Measurements from ENCODE around the gene UBAC1.

The UBAC1 gene

GRCh38 chr9:135886147-135886981 is 74.8 kb downstream of the UBAC1 start:
- DNase-seq = no peak
- peaks cover 0 to 56% (median 31%) of the 10 kb centered on the region in 4 donors for H3K4me1 ChIP-seq
- TF ChIP-seq, protein P1, sequence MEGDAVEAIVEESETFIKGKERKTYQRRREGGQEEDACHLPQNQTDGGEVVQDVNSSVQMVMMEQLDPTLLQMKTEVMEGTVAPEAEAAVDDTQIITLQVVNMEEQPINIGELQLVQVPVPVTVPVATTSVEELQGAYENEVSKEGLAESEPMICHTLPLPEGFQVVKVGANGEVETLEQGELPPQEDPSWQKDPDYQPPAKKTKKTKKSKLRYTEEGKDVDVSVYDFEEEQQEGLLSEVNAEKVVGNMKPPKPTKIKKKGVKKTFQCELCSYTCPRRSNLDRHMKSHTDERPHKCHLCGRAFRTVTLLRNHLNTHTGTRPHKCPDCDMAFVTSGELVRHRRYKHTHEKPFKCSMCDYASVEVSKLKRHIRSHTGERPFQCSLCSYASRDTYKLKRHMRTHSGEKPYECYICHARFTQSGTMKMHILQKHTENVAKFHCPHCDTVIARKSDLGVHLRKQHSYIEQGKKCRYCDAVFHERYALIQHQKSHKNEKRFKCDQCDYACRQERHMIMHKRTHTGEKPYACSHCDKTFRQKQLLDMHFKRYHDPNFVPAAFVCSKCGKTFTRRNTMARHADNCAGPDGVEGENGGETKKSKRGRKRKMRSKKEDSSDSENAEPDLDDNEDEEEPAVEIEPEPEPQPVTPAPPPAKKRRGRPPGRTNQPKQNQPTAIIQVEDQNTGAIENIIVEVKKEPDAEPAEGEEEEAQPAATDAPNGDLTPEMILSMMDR (IDR thresholded peaks at IDR 0.05) = no peak

DNA sequence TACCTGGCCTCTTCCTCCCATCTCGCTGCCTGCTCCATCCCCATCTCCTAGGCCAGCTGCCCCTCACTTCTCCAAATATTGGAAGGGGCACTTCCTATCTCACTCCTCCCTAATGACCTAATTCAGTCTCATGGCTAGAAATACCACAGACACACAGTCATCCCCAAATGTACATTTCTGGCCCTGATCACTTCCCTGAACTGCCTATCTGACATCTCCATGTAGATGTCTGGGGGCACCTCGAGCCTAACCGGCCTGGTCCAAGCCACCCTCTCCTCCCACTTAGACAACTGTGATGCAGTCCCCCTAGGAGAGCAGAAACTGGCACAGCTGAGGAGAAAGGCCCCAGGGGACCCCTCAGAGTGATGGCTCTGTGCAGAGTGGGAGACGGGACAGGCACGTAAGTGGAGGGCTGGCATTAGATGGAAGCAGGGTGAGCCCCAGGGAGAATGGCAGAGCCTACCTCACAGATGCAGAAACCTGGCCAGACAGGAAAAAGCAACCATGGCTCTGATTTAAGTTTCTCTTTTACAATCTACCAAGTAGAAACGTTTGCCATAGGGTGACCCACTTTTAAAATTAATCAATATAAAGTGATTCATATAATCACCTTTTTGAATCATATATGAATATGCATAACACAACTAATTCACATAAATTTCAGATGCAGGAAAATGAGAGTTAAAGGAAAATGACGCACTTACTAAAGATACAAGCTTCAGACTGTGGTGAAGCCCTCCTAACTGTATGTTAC is 75.9 kb downstream of the UBAC1 start:
- H3K36me3 ChIP-seq = peaks cover 0 to 24% (median 11%) of the 10 kb centered on the region in 3 donors
- no peak overlapping the region for H3K27ac ChIP-seq
- H3K4me1 ChIP-seq = peaks cover 0 to 45% (median 28%) of the 10 kb centered on the region in 4 donors
- TF ChIP-seq, protein P1 (IDR thresholded peaks at IDR 0.05) = no peak
- intact Hi-C loops (cut with DNase I; ENCODE audit: low total_unique reads) = no loop called here
- no peaks in the 10 kb centered on the region for H3K27me3 ChIP-seq
- no peak for DNase-seq
- H3K4me3 ChIP-seq = no peak overlapping the region
- no peaks in the 10 kb centered on the region for H3K9me3 ChIP-seq

More at GRCh38 chr9:135886147-135886981, 74.8 kb downstream of the UBAC1 start:
- Histone ChIP-seq H3K36me3 (peaks cover 0 to 14% (median under 1%) of the 10 kb centered on the region in 3 donors), H3K27ac (no peak overlapping the region), H3K4me3 (no peak overlapping the region), H3K9me3 (no peaks in the 10 kb centered on the region), H3K27me3 (no peaks in the 10 kb centered on the region)
- intact Hi-C loops (cut with DNase I; ENCODE audit: low total_unique reads) = no loop called here

DNA sequence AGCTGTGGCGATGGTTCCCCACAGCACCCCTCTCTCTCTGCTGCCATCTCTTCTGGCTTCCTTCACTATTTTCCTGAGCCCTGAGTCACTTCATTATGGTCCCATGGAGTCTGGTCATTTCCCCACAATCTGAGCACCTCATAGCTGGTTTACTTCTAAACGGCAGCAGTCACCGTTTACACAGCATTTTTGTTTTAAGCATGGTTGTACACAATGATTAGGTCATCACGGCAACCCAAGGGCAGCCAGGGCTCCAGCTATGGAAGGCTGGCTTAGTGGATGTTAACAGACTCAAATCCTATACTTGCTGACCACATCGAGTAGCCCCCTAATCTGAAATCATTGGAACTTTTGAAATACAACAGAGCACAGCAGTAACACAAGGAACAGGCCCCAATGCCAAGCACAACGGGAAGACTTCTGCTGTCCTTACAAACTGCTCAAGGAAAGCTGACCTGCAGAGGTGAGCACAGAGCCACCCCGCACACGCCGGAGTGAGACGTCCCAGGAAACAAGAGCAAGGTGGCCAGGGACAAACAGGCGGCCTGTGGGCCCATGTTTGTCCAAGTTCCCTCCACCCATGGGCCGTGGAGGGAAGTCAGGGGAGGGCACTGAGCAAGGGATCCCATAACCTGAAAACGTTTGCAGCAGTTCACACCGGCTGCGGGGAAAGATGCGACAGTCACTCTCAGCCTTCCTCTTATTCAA is 76.7 kb downstream of the UBAC1 start:
- Histone ChIP-seq H3K9me3 (no peaks in the 10 kb centered on the region), H3K27ac (no peak overlapping the region), H3K36me3 (peaks cover 0 to 25% (median 13%) of the 10 kb centered on the region in 3 donors), H3K4me3 (no peak overlapping the region), H3K4me1 (peaks cover 0 to 39% (median 25%) of the 10 kb centered on the region in 4 donors), H3K27me3 (no peaks in the 10 kb centered on the region)
- TF ChIP-seq, protein P1 (IDR thresholded peaks at IDR 0.05) = no peak
- intact Hi-C loops (cut with DNase I; ENCODE audit: low total_unique reads) = no loop called here
- DNase-seq = no peak

GRCh38 chr9:135883410-135884089 is 77.6 kb downstream of the UBAC1 start:
- intact Hi-C loops (cut with DNase I; ENCODE audit: low total_unique reads) = no loop called here
- no peak overlapping the region for H3K27ac ChIP-seq
- no peaks in the 10 kb centered on the region for H3K27me3 ChIP-seq
- DNase-seq = no peak
- H3K9me3 ChIP-seq = no peaks in the 10 kb centered on the region
- TF ChIP-seq, protein P1 (IDR thresholded peaks at IDR 0.05) = no peak
- H3K4me3 ChIP-seq = no peak overlapping the region
- H3K36me3 ChIP-seq = peaks cover 0 to 25% (median 13%) of the 10 kb centered on the region in 3 donors
- H3K4me1 ChIP-seq = peaks cover 0 to 43% (median 30%) of the 10 kb centered on the region in 4 donors
